AG09319 (cell line): ENCODE data around the gene GTF2IRD1.

Source experiments
- DNase-seq: peaks from one replicate; pipeline ENCODE4 v3.0.0-alpha.2; 2010; ENCODE audit warnings: low read depth; ENCODE audit errors: extremely low read depth
- CTCF ChIP-seq: IDR thresholded peaks from 2 replicates; pipeline ENCODE4 v1.5.1; 2011; ENCODE audit warnings: low read depth, mild to moderate bottlenecking, inconsistent platforms, low read length, moderate library complexity

The GTF2IRD1 gene

GRCh38 chr7:74515276-74515675 lies 61.6 kb downstream of the GTF2IRD1 start:
- no peak for TF ChIP-seq CTCF
- DNase-seq, result no peak

- no peak for TF ChIP-seq CTCF
- DNase-seq, result no peak
Observed at GRCh38 chr7:74516214-74516613, 62.5 kb downstream of the GTF2IRD1 start.

GRCh38 chr7:74518041-74518440 lies 64.3 kb downstream of the GTF2IRD1 start:
- no peak for TF ChIP-seq CTCF

GRCh38 chr7:74518654-74519053 lies 64.9 kb downstream of the GTF2IRD1 start:
- TF ChIP-seq CTCF, result no peak
- DNase-seq, result no peak

More at GRCh38 chr7:74518041-74518440, 64.3 kb downstream of the GTF2IRD1 start:
- DNase-seq, result no peak

- TF ChIP-seq CTCF, result no peak
- DNase-seq, result no peak
Observed at GRCh38 chr7:74519395-74519794, 65.7 kb downstream of the GTF2IRD1 start.

- no peak for TF ChIP-seq CTCF
- no peak for DNase-seq
Observed at GRCh38 chr7:74521855-74522254, 68.1 kb downstream of the GTF2IRD1 start.

GRCh38 chr7:74522281-74522905 lies 68.7 kb downstream of the GTF2IRD1 start:
- no peak for TF ChIP-seq CTCF
- no peak for DNase-seq
